Lower leg skin (tissue), 4 donors: ENCODE measurements around the gene KDM6B. TPM values are rescaled to one million over a fixed set of nuclear protein-coding genes. Genes with fewer than 3 reads are reported as not detected.
A peak's percentile ranks its signal among the peaks of the same experiment; 100 is the strongest.

ENCODE experiments used
- DNase-seq, 2 donors: peaks; one replicate each; pipeline ENCODE4 v3.0.0-alpha.2; 2019; ENCODE audit warnings: low spot score in 2 of 2
- H3K4me3 ChIP-seq: fragments of 200-600 bp; sonication (generic); 2 replicates; pipeline ENCODE4 v1.5.1; 2017; ENCODE audit warnings: mild to moderate bottlenecking, low read depth; ENCODE audit not compliant: poor library complexity, severe bottlenecking
- POLR2A ChIP-seq, 2 donors: fragments of 450-650 bp; IDR thresholded peaks; one replicate each; pipeline ENCODE4 v1.6.1; 2016 to 2017; ENCODE audit warnings: antibody characterized with exemption in 2 of 2, mild to moderate bottlenecking in 1 of 2, moderate library complexity in 1 of 2
- WGBS, 2 donors: methylation state at CpG; one replicate each; pipeline ENCODE4 v1.1.5; 2018; 5-methylcytosine and 5-hydroxymethylcytosine counted together
- intact Hi-C: fragments of 100-400 bp; cut with DNase I; formaldehyde crosslinking; loops from one replicate; pipeline ENCODE4 v1.15.0; 2023; ENCODE audit warnings: low total_unique reads
- total RNA-seq, 4 donors: library from RNA; depleted of rRNA; stranded (reverse); fragments of >200 nt; gene quantifications; one replicate each; pipeline ENCODE4 v1.1.0, GENCODE V29; 2016
- TF ChIP-seq, protein P1 (sequence below), 3 donors: fragments of 450-650 bp; IDR thresholded peaks; one replicate each; pipeline ENCODE4 v1.5.1; 2016; ENCODE audit warnings: antibody characterized with exemption in 3 of 3, mild to moderate bottlenecking in 3 of 3, moderate library complexity in 2 of 3

Gene KDM6B
- total RNA-seq, 4 donors from 2014 or later, result 12.5 to 30.9 (median 18.0) TPM

DNA sequence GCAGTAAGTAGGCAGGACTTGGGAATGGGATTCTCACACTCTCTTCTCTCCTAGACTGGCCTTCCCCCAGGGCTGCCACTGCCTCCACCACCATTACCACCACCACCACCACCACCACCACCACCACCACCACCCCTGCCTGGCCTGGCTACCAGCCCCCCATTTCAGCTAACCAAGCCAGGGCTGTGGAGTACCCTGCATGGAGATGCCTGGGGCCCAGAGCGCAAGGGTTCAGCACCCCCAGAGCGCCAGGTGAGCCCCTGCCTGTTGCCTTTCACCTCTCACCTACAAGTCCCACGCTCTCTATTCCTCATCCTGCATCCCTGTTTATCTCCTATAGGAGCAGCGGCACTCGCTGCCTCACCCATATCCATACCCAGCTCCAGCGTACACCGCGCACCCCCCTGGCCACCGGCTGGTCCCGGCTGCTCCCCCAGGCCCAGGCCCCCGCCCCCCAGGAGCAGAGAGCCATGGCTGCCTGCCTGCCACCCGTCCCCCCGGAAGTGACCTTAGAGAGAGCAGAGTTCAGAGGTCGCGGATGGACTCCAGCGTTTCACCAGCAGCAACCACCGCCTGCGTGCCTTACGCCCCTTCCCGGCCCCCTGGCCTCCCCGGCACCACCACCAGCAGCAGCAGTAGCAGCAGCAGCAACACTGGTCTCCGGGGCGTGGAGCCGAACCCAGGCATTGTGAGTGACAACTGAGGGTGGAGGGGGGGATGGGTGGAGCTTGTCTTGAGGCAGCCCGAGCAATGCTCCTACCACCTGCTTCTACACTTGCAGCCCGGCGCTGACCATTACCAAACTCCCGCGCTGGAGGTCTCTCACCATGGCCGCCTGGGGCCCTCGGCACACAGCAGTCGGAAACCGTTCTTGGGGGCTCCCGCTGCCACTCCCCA is 13.0 kb downstream of the KDM6B start:
- DNase-seq, result peak; percentile 13 to 80

DNA sequence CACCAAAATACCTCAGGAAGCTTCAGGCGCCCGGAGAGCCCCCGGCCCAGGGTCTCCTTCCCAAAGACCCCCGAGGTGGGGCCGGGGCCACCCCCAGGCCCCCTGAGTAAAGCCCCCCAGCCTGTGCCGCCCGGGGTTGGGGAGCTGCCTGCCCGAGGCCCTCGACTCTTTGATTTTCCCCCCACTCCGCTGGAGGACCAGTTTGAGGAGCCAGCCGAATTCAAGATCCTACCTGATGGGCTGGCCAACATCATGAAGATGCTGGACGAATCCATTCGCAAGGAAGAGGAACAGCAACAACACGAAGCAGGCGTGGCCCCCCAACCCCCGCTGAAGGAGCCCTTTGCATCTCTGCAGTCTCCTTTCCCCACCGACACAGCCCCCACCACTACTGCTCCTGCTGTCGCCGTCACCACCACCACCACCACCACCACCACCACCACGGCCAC is 14.1 kb downstream of the KDM6B start:
- 86 to 88% methylated on average over 16 to 18 of the region's 20 CpGs for WGBS, 2 donors
- TF ChIP-seq POLR2A (IDR thresholded peaks at IDR 0.05), result no peak
- TF ChIP-seq, protein P1, sequence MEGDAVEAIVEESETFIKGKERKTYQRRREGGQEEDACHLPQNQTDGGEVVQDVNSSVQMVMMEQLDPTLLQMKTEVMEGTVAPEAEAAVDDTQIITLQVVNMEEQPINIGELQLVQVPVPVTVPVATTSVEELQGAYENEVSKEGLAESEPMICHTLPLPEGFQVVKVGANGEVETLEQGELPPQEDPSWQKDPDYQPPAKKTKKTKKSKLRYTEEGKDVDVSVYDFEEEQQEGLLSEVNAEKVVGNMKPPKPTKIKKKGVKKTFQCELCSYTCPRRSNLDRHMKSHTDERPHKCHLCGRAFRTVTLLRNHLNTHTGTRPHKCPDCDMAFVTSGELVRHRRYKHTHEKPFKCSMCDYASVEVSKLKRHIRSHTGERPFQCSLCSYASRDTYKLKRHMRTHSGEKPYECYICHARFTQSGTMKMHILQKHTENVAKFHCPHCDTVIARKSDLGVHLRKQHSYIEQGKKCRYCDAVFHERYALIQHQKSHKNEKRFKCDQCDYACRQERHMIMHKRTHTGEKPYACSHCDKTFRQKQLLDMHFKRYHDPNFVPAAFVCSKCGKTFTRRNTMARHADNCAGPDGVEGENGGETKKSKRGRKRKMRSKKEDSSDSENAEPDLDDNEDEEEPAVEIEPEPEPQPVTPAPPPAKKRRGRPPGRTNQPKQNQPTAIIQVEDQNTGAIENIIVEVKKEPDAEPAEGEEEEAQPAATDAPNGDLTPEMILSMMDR (IDR thresholded peaks at IDR 0.05), result no peak
- intact Hi-C loops, result no loop called here
- H3K4me3 ChIP-seq, result no peak overlapping the region
- DNase-seq, result no peak

More for the DNA sequence above, 13.0 kb downstream of the KDM6B start:
- no peak overlapping the region for H3K4me3 ChIP-seq
- WGBS, 2 donors, result 88 to 90% methylated on average over 23 to 34 of the region's 34 CpGs
- intact Hi-C loops, result no loop called here
- TF ChIP-seq, protein P1 (IDR thresholded peaks at IDR 0.05), result no peak
- TF ChIP-seq POLR2A (IDR thresholded peaks at IDR 0.05), result no peak

DNA sequence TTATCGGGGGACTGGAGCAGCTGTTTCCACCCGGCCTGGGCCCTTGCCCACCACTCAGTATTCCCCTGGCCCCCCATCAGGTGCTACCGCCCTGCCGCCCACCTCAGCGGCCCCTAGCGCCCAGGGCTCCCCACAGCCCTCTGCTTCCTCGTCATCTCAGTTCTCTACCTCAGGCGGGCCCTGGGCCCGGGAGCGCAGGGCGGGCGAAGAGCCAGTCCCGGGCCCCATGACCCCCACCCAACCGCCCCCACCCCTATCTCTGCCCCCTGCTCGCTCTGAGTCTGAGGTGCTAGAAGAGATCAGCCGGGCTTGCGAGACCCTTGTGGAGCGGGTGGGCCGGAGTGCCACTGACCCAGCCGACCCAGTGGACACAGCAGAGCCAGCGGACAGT is 14.7 kb downstream of the KDM6B start:
- TF ChIP-seq, protein P1 (IDR thresholded peaks at IDR 0.05), result no peak
- TF ChIP-seq POLR2A (IDR thresholded peaks at IDR 0.05), result no peak
- WGBS, 2 donors, result 91 to 94% methylated on average over 19 to 21 of the region's 21 CpGs
- no peak for DNase-seq
- H3K4me3 ChIP-seq, result no peak overlapping the region
- intact Hi-C loops, result no loop called here

DNA sequence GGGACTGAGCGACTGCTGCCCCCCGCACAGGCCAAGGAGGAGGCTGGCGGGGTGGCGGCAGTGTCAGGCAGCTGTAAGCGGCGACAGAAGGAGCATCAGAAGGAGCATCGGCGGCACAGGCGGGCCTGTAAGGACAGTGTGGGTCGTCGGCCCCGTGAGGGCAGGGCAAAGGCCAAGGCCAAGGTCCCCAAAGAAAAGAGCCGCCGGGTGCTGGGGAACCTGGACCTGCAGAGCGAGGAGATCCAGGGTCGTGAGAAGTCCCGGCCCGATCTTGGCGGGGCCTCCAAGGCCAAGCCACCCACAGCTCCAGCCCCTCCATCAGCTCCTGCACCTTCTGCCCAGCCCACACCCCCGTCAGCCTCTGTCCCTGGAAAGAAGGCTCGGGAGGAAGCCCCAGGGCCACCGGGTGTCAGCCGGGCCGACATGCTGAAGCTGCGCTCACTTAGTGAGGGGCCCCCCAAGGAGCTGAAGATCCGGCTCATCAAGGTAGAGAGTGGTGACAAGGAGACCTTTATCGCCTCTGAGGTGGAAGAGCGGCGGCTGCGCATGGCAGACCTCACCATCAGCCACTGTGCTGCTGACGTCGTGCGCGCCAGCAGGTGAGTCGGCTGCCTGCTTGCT is 15.2 kb downstream of the KDM6B start:
- intact Hi-C loops, result no loop called here
- DNase-seq, result peak in 1 of 2 donors; percentile 13
- no peak for TF ChIP-seq POLR2A (IDR thresholded peaks at IDR 0.05)
- TF ChIP-seq, protein P1 (IDR thresholded peaks at IDR 0.05), result no peak
- WGBS, 2 donors, result 84 to 91% methylated on average over 35 of the region's 35 CpGs
- no peak overlapping the region for H3K4me3 ChIP-seq

DNA sequence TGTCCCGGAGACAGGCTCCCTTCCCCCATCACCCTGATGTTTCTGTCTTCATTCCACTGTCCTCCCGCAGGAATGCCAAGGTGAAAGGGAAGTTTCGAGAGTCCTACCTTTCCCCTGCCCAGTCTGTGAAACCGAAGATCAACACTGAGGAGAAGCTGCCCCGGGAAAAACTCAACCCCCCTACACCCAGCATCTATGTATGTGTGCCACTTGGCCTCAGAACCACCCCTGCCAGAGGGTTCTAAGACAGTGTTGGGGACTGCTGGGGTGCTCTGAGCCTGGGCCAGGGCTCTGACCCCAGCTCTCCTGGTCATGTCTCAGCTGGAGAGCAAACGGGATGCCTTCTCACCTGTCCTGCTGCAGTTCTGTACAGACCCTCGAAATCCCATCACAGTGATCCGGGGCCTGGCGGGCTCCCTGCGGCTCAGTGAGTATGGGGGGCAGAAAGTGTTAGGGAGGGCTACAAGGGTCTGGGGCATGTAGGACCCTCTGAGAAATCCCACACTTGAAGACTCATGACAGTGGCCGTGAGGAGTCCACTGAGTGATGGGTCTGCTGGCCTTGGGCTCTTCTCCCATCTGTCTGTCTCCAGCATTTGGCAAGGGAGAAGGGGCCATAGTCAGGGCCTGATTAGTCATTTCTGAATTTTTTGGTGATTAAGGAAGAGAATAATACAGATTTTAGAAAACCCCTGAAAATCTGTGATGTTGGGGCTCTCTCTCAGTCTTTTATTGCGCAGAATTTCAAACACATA is 15.9 kb downstream of the KDM6B start:
- TF ChIP-seq POLR2A (IDR thresholded peaks at IDR 0.05), result no peak
- TF ChIP-seq, protein P1 (IDR thresholded peaks at IDR 0.05), result no peak
- no peak for DNase-seq
- intact Hi-C loops, result no loop called here
- 83 to 86% methylated on average over 12 of the region's 12 CpGs for WGBS, 2 donors
- no peak overlapping the region for H3K4me3 ChIP-seq
